OCI-LY1 (cell line): ENCODE results near the gene RASSF10.

Experiments used
- H2AFZ ChIP-seq: fragments of 200-600 bp; sonication (generic), shearing (Covaris generic); 2 replicates; pipeline ENCODE4 v1.6.0; 2014; ENCODE audit warnings: antibody characterized with exemption, mild to moderate bottlenecking, low read length
- H3F3A ChIP-seq: fragments of 200-600 bp; sonication (generic), shearing (Covaris generic); 2 replicates; pipeline ENCODE4 v1.6.0; 2014; ENCODE audit warnings: mild to moderate bottlenecking, antibody characterized with exemption, low read length, moderate library complexity; ENCODE audit not compliant: insufficient read depth
- H3K27ac ChIP-seq: fragments of 200-600 bp; sonication (generic); 2 replicates; pipeline ENCODE4 v1.5.1; 2014; ENCODE audit warnings: low read length, mixed run types, mild to moderate bottlenecking, low read depth; ENCODE audit not compliant: poor library complexity, severe bottlenecking
- H3K27me3 ChIP-seq: fragments of 200-600 bp; sonication (generic); 2 replicates; pipeline ENCODE4 v1.6.0; 2014; ENCODE audit warnings: antibody characterized with exemption, mild to moderate bottlenecking, low read length, moderate library complexity; ENCODE audit not compliant: insufficient read depth
- H3K36me3 ChIP-seq: fragments of 200-600 bp; sonication (generic); 2 replicates; pipeline ENCODE4 v1.6.1; 2014; ENCODE audit warnings: mild to moderate bottlenecking, antibody characterized with exemption, low read length, moderate library complexity, mixed read lengths; ENCODE audit not compliant: insufficient read depth
- H3K4me1 ChIP-seq: fragments of 200-600 bp; sonication (generic); 2 replicates; pipeline ENCODE4 v1.5.1; 2014; ENCODE audit warnings: mild to moderate bottlenecking, low read length, moderate library complexity; ENCODE audit not compliant: insufficient read depth, severe bottlenecking
- H3K4me2 ChIP-seq: fragments of 200-600 bp; sonication (generic), shearing (Covaris generic); 2 replicates; pipeline ENCODE4 v1.6.1; 2014; ENCODE audit warnings: low read length
- H3K4me3 ChIP-seq: fragments of 200-600 bp; sonication (generic); 2 replicates; pipeline ENCODE4 v1.5.1; 2014; ENCODE audit warnings: low read length, low read depth, mild to moderate bottlenecking, mixed read lengths; ENCODE audit not compliant: poor library complexity, severe bottlenecking
- H3K79me2 ChIP-seq: fragments of 200-600 bp; shearing (Covaris generic); 2 replicates; pipeline ENCODE4 v1.6.1; 2016; ENCODE audit warnings: mixed run types, low read length, mixed read lengths; ENCODE audit not compliant: insufficient read depth
- H3K9ac ChIP-seq: fragments of 200-600 bp; sonication (generic), shearing (Covaris generic); 2 replicates; pipeline ENCODE4 v1.6.1; 2014; ENCODE audit warnings: mild to moderate bottlenecking, low read length, mixed read lengths
- H3K9me2 ChIP-seq: fragments of 200-600 bp; sonication (generic), shearing (Covaris generic); 2 replicates; pipeline ENCODE4 v1.6.1; 2014; ENCODE audit warnings: low read depth, mild to moderate bottlenecking, low read length, mixed read lengths
- H3K9me3 ChIP-seq: fragments of 200-600 bp; shearing (Covaris generic); 2 replicates; pipeline ENCODE4 v1.6.1; 2014; ENCODE audit warnings: low read length, mixed read lengths
- H4K20me1 ChIP-seq: fragments of 200-600 bp; sonication (generic), shearing (Covaris generic); 2 replicates; pipeline ENCODE4 v1.6.0; 2016; ENCODE audit warnings: mild to moderate bottlenecking, low read length; ENCODE audit not compliant: insufficient read depth
- CTCF ChIP-seq: fragments of 200-600 bp; sonication (generic), shearing (Covaris generic); IDR thresholded peaks from 2 replicates; pipeline ENCODE4 v1.5.1; 2017; ENCODE audit warnings: mild to moderate bottlenecking, antibody characterized with exemption, low read length, moderate library complexity, mixed read lengths
- EZH2 ChIP-seq: fragments of 200-600 bp; sonication (generic), shearing (Covaris generic); IDR thresholded peaks from 2 replicates; pipeline ENCODE4 v1.8.0; 2017; ENCODE audit warnings: borderline replicate concordance, mixed run types, mild to moderate bottlenecking, antibody characterized with exemption, low read length, moderate library complexity, mixed read lengths

The RASSF10 gene

GRCh38 chr11:13036235-13036634 lies 27.1 kb downstream of the RASSF10 start:
- Histone ChIP-seq H3K4me2 (no peak overlapping the region), H3K9me3 (no peaks in the 10 kb centered on the region), H3K79me2 (no peaks in the 10 kb centered on the region), H4K20me1 (no peaks in the 10 kb centered on the region), H3K9me2 (no peaks in the 10 kb centered on the region), H3K27ac (no peak overlapping the region), H3K4me1 (no peaks in the 10 kb centered on the region), H3K4me3 (no peak overlapping the region), H3K36me3 (no peaks in the 10 kb centered on the region), H3K27me3 (0 out of 2 replicates have a peak, but pooled peaks cover 4% of the 10 kb centered on the region), H3F3A (no peaks in the 10 kb centered on the region), H2AFZ (no peak overlapping the region), H3K9ac (no peak overlapping the region)
- no peak for TF ChIP-seq EZH2
- TF ChIP-seq CTCF = no peak

DNA sequence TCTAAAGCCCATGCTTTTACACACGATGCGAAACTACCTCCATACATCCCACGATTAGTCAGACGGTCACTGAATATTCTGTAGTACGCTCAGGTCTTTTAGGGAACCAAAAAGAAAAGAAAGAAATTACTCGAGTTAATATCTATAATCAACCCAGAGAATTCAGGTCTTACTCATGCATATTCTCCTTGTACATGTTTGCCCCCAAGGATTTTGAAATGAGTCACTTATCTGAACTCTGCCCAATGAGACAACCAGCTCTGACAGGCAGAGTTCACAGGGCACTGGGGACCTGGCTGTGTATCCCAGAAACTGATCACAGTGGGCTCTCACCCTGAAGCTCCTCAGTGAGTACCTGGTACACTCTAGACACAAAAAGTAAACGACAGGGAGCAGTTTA lies 29.2 kb downstream of the RASSF10 start:
- Histone ChIP-seq H4K20me1 (no peaks in the 10 kb centered on the region), H3F3A (no peaks in the 10 kb centered on the region), H3K9ac (no peak overlapping the region), H3K27ac (no peak overlapping the region), H3K79me2 (no peaks in the 10 kb centered on the region), H3K27me3 (0 out of 2 replicates have a peak, but pooled peaks cover 4% of the 10 kb centered on the region), H3K4me2 (no peak overlapping the region), H2AFZ (no peak overlapping the region), H3K9me3 (no peaks in the 10 kb centered on the region), H3K9me2 (no peaks in the 10 kb centered on the region), H3K4me3 (no peak overlapping the region), H3K4me1 (no peaks in the 10 kb centered on the region), H3K36me3 (no peaks in the 10 kb centered on the region)
- no peak for TF ChIP-seq CTCF
- TF ChIP-seq EZH2 = no peak

GRCh38 chr11:13039126-13039525 lies 30.0 kb downstream of the RASSF10 start:
- H3K27me3 ChIP-seq = 0 out of 2 replicates have a peak, but pooled peaks cover 4% of the 10 kb centered on the region
- H3K9me2 ChIP-seq = no peaks in the 10 kb centered on the region
- no peak overlapping the region for H3K4me2 ChIP-seq
- H3K4me3 ChIP-seq = no peak overlapping the region
- H3K27ac ChIP-seq = no peak overlapping the region
- no peak overlapping the region for H2AFZ ChIP-seq
- H3K79me2 ChIP-seq = no peaks in the 10 kb centered on the region
- H3K36me3 ChIP-seq = no peaks in the 10 kb centered on the region
- no peaks in the 10 kb centered on the region for H3F3A ChIP-seq
- no peaks in the 10 kb centered on the region for H4K20me1 ChIP-seq
- H3K4me1 ChIP-seq = no peaks in the 10 kb centered on the region
- no peak overlapping the region for H3K9ac ChIP-seq
- no peaks in the 10 kb centered on the region for H3K9me3 ChIP-seq
- no peak for TF ChIP-seq EZH2
- TF ChIP-seq CTCF = no peak
